Activated T-cell treated with anti-CD3 and anti-CD28 coated beads, Interleukin-2, amount 50 U/mL, for 72 hours (primary cell): Measurements from ENCODE around the gene OVOL1. TPM values are rescaled to one million over a fixed set of nuclear protein-coding genes. Genes with fewer than 3 reads are reported as not detected.

Source experiments
- ATAC-seq, 2 donors: fragments of 150-1000 bp; cut with Tn5 transposase; replicated peaks in 1 of 2; 2 replicates each; pipeline ENCODE4 v1.10.0; 2021; ENCODE audit warnings: moderate library complexity in 2 of 2, mild to moderate bottlenecking in 1 of 2
- DNase-seq, 2 donors: peaks; one replicate each; pipeline ENCODE4 v3.0.0; 2021 to 2022; ENCODE audit warnings: mixed read lengths in 1 of 2
- H3K27ac Mint-ChIP-seq: one replicate; pipeline ENCODE4 v1.8.0; 2022; ENCODE audit warnings: mild to moderate bottlenecking, moderate library complexity, mixed read lengths
- H3K27me3 Mint-ChIP-seq: one replicate; pipeline ENCODE4 v1.8.0; 2022; ENCODE audit warnings: low read depth, mixed read lengths
- H3K36me3 Mint-ChIP-seq, 2 donors: one replicate each; pipeline ENCODE4 v1.8.0; 2022; ENCODE audit warnings: mixed read lengths in 2 of 2, mild to moderate bottlenecking in 1 of 2; ENCODE audit not compliant: insufficient read depth in 2 of 2
- H3K4me1 Mint-ChIP-seq: one replicate; pipeline ENCODE4 v1.8.0; 2022; ENCODE audit warnings: low read depth, mixed read lengths
- H3K4me3 Mint-ChIP-seq, 2 donors: one replicate each; pipeline ENCODE4 v1.8.0; 2022; ENCODE audit warnings: mild to moderate bottlenecking in 2 of 2, mixed read lengths in 2 of 2, moderate library complexity in 2 of 2
- H3K9me3 Mint-ChIP-seq, 2 donors: one replicate each; pipeline ENCODE4 v1.8.0; 2022; ENCODE audit warnings: mixed read lengths in 2 of 2
- total RNA-seq, 2 donors: library from RNA; stranded (reverse); gene quantifications; one replicate each; pipeline ENCODE4 v1.2.3, GENCODE V29; 2022

The OVOL1 gene
- total RNA-seq, 2 donors from 2014 or later, result 0.16 TPM; not detected in 1

DNA sequence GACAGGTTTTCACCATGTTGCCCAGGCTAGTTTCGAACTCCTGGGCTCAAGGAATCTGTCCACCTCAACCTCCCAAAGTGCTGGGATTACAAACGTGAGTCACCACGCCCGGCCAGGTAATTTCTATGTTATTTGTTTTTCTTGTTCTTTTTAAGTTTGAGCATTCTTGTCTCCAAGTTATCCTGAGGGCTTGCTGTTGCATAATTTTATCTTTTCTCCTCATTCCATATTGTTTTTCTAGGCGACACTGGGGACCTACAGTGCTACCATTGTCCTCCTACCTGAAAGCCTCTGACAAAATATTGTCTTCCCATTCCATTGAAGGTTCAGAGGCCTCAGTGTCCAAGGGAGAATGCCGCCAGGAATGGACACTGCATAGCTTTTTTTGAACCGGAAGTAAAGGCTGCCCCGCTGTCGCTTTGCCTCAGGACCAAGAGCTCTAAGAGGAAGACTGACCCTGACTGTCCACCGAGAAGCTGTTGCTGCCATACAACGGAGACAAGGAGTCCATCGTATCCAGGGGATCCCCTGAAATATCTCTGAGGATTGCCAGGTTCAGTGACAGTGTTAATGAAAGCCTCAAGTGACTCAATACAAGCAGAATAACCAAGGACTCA lies 15.8 kb upstream of the OVOL1 start:
- ATAC-seq, result no peak
- Mint-ChIP-seq H3K27me3 (no peaks in the 10 kb centered on the region), H3K4me1 (peaks cover 14% of the 10 kb centered on the region), H3K4me3 (no peak overlapping the region), H3K36me3 (no peaks in the 10 kb centered on the region), H3K9me3 (no peaks in the 10 kb centered on the region), H3K27ac (no peak overlapping the region)
- DNase-seq, result no peak

DNA sequence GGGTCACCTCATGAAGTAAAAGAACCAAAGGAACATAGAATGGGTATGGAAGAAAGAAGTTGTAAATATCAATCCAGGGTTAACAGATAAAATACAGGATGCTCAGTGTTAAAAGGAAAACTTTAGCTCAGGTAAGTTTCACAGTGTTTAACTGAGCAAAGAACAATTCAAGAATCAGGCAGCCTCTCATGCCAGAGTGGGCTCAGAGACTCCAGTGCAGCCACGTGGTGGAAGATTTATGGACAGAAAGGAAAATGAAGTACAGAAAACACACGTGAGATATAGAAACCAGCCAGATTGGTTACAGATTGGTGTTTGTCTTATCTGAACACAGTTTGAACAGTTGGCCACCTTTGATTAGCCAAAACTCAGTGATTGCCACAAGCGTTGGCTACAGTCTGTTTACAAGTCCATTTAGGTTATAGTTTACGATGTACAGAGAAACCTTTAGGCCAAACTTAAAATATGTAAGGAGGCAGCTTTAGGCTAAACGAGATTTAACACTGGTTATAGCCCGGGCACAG lies 15.2 kb upstream of the OVOL1 start:
- Mint-ChIP-seq H3K4me3 (no peak overlapping the region), H3K4me1 (peaks cover 18% of the 10 kb centered on the region), H3K9me3 (no peaks in the 10 kb centered on the region), H3K27ac (no peak overlapping the region), H3K36me3 (no peaks in the 10 kb centered on the region), H3K27me3 (no peaks in the 10 kb centered on the region)
- ATAC-seq (no peak), DNase-seq (no peak)

DNA sequence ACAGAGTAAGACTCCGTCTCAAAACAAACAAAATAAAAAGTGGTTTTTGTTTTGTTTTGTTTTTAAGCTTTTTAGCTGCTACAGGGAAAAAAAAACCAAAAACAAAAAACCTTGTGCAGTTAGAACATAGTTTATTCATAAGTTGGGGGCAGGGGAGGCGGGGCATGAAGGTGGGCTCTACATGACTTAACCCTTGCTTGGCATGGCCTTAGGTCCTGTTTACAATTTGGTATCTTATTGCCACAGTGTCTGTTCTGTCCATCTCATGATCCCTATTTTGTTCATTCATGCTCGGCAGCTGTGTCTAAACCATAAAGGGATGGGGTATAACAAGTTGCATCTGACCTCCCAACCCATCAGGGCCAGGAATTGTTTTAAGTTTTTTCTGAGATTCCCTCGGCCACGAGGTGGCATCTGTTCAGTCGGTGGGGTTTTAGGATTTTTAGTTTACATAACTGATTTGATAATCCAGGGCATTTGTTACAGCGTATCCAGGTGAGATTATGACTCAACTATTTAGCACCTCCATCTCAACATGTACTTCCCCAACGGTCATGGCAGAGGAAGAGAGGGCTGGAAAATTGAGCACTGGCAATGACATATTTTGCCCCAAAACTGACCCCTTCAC lies 13.0 kb upstream of the OVOL1 start:
- Mint-ChIP-seq H3K27ac (no peak overlapping the region), H3K36me3 (no peaks in the 10 kb centered on the region), H3K4me1 (peaks cover 23% of the 10 kb centered on the region), H3K27me3 (no peaks in the 10 kb centered on the region), H3K9me3 (no peaks in the 10 kb centered on the region), H3K4me3 (no peak overlapping the region)
- no peak for DNase-seq
- no peak for ATAC-seq

GRCh38 chr11:65774525-65775306 lies 12.1 kb upstream of the OVOL1 start:
- no peak overlapping the region for H3K4me3 Mint-ChIP-seq
- no peaks in the 10 kb centered on the region for H3K9me3 Mint-ChIP-seq
- no peak for ATAC-seq
- no peak for DNase-seq
- H3K36me3 Mint-ChIP-seq, result no peaks in the 10 kb centered on the region
- peaks cover 20% of the 10 kb centered on the region for H3K4me1 Mint-ChIP-seq
- no peak overlapping the region for H3K27ac Mint-ChIP-seq
- H3K27me3 Mint-ChIP-seq, result no peaks in the 10 kb centered on the region

DNA sequence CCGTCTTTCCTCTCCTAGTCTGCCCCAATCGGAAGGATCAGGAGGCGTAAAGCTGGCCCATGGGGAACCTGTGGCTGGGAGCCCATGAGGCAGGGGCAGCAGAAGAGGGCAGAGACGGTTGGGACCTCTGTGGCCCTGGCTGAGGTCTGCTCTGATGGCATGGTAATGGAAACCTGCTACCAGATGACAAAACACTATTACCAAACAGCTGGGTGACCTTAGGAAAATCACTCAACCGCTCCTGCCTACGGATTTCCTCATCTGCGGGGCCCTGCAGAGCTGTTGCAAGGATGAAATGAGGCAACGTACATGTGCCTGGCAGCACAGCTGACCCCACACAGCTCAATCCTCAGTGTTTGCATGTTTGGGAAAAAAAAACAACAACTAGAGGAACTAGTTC lies 10.7 kb upstream of the OVOL1 start:
- Mint-ChIP-seq H3K9me3 (no peaks in the 10 kb centered on the region), H3K36me3 (peaks cover 0 to 3% of the 10 kb centered on the region in 2 donors), H3K4me1 (peaks cover 17% of the 10 kb centered on the region), H3K27me3 (no peaks in the 10 kb centered on the region), H3K27ac (no peak overlapping the region), H3K4me3 (no peak overlapping the region)
- ATAC-seq (no peak), DNase-seq (no peak)

- Mint-ChIP-seq H3K4me3 (no peak overlapping the region), H3K4me1 (peaks cover 17% of the 10 kb centered on the region), H3K27ac (no peak overlapping the region), H3K9me3 (no peaks in the 10 kb centered on the region), H3K27me3 (no peaks in the 10 kb centered on the region), H3K36me3 (peaks cover 0 to 3% of the 10 kb centered on the region in 2 donors)
- ATAC-seq (no peak), DNase-seq (no peak)
Measured at GRCh38 chr11:65776710-65777141, 10.1 kb upstream of the OVOL1 start.

DNA sequence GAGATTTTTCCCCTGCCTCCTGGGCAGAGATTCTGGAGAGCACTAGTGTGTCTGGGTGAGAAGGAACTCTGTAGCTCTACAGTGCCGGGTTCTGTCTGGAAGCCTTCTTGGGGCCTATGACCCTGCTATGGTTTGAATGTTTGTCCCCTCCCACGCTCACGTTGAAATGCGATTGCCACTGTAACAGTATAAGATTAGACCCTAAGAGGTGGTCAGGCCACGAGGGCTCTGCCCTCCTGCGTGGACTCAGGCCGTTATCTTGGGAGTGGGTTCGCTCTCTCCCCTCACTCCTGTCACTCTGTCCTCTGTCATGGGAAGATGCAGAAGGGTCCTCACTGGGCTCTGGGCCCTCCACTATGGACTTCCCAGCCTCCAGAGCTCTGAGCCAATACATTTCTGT lies 9.6 kb upstream of the OVOL1 start:
- H3K4me1 Mint-ChIP-seq, result peaks cover 17% of the 10 kb centered on the region
- no peaks in the 10 kb centered on the region for H3K9me3 Mint-ChIP-seq
- H3K27ac Mint-ChIP-seq, result no peak overlapping the region
- H3K36me3 Mint-ChIP-seq, result peaks cover 0 to 3% of the 10 kb centered on the region in 2 donors
- no peak for ATAC-seq
- H3K27me3 Mint-ChIP-seq, result no peaks in the 10 kb centered on the region
- DNase-seq, result no peak
- no peak overlapping the region for H3K4me3 Mint-ChIP-seq

DNA sequence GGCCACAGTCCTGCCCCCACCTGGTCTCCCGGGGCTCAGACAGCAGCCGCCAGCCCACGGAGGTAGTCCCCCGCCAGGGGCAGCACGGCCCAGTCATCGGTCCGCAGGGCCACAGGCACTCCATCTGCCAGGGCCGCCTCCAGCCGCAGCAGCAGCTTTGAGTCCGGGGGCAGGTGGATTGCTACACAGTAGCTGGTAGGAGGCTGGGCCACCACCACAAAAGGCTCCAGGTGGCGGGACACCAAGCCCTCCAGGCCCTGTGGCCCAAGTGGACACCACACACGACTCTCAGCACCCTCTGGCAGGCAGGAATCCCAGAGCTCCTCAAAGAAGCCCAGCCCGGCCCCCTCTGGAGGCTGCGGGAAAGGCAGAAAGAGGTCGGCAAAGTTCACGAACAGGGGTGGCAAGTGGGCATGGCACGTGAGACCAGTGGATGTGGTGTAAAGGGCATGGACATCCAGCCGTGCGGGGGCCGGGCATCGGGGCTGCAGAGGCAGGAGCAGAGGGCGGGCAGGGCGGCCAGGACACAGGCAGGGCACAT lies 9.0 kb upstream of the OVOL1 start:
- H3K9me3 Mint-ChIP-seq, result no peaks in the 10 kb centered on the region
- H3K4me1 Mint-ChIP-seq, result peaks cover 21% of the 10 kb centered on the region
- peaks cover 3% of the 10 kb centered on the region for H3K27me3 Mint-ChIP-seq
- H3K4me3 Mint-ChIP-seq, result peak overlapping the region in 1 of 2 donors; percentile 36
- peaks cover 0 to 3% of the 10 kb centered on the region in 2 donors for H3K36me3 Mint-ChIP-seq
- no peak for ATAC-seq
- H3K27ac Mint-ChIP-seq, result no peak overlapping the region
- DNase-seq, result no peak

- Mint-ChIP-seq H3K9me3 (no peaks in the 10 kb centered on the region), H3K27ac (no peak overlapping the region), H3K36me3 (peaks cover 0 to 3% of the 10 kb centered on the region in 2 donors), H3K4me3 (peak overlapping the region in 1 of 2 donors; percentile 92), H3K4me1 (peaks cover 24% of the 10 kb centered on the region), H3K27me3 (peaks cover 8% of the 10 kb centered on the region)
- DNase-seq (no peak), ATAC-seq (no peak)
Measured at GRCh38 chr11:65778431-65778900, 8.4 kb upstream of the OVOL1 start.

DNA sequence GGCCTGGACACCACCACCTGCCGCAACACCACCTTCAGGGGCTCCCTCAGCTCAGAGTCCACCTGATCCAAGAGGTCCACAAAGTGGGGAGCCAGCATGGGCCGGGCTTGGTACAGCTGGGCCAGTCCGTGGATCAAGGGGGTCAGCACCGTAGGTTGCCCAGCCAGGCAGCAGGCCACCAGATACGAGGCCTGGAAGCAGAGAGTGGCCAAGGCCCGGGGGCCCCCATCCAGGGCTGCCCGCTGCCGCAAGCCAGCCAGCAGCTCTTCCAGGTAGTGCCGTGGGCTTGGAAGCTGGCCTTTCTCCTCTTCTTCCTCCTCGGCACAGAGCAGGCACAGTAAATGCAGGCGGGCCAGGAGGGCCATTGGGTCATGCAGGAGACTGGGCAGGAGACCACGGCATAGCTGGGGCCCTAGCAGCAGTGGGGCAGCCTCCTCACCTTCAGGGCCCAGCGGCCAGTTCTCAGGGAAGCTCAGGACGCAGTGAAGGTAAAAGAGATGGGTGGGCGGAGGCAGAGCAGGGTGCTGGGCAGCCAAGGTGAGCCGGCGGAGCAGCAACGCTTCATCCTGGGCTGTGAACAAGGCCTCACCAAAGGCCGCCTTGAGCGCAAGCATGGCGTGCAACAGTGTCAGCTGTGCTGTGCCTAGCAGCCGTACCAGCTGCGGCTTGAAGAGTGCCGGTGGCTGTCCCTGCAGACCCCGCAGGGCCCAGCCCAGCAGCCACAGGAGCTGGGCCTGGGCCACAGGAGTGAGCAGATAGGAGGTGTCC lies 7.8 kb upstream of the OVOL1 start:
- H3K4me1 Mint-ChIP-seq, result peaks cover 24% of the 10 kb centered on the region
- no peak overlapping the region for H3K27ac Mint-ChIP-seq
- H3K9me3 Mint-ChIP-seq, result no peaks in the 10 kb centered on the region
- H3K27me3 Mint-ChIP-seq, result peaks cover 15% of the 10 kb centered on the region
- DNase-seq (no peak), ATAC-seq (no peak)
- H3K4me3 Mint-ChIP-seq, result peak overlapping the region; percentile 55 to 92
- peaks cover 0 to 3% of the 10 kb centered on the region in 2 donors for H3K36me3 Mint-ChIP-seq

- Mint-ChIP-seq H3K36me3 (peaks cover 0 to 3% of the 10 kb centered on the region in 2 donors), H3K27me3 (peaks cover 20% of the 10 kb centered on the region), H3K27ac (no peak overlapping the region), H3K4me1 (peaks cover 24% of the 10 kb centered on the region), H3K4me3 (peak overlapping the region; percentile 87 to 92), H3K9me3 (no peaks in the 10 kb centered on the region)
- ATAC-seq (no peak), DNase-seq (no peak)
Measured at GRCh38 chr11:65779669-65779918, 7.3 kb upstream of the OVOL1 start.

- ATAC-seq, result peak; percentile 74 to 79
- peak overlapping the region; percentile 72 for H3K27ac Mint-ChIP-seq
- H3K4me1 Mint-ChIP-seq, result peaks cover 26% of the 10 kb centered on the region
- DNase-seq, result peak; percentile 89 to 93
- peaks cover 25% of the 10 kb centered on the region for H3K27me3 Mint-ChIP-seq
- no peaks in the 10 kb centered on the region for H3K9me3 Mint-ChIP-seq
- H3K4me3 Mint-ChIP-seq, result peak overlapping the region; percentile 87 to 92
- H3K36me3 Mint-ChIP-seq, result peaks cover 0 to 3% of the 10 kb centered on the region in 2 donors
Measured at GRCh38 chr11:65779919-65780769, 6.7 kb upstream of the OVOL1 start.
